Caki2 (cell line): ENCODE measurements around the gene RNF113B. TPM values are rescaled to one million over a fixed set of nuclear protein-coding genes. Genes with fewer than 3 reads are reported as not detected.
A peak's percentile ranks its signal among the peaks of the same experiment; 100 is the strongest.

Experiments used
- DNase-seq: peaks from one replicate; pipeline ENCODE4 v3.0.0-alpha.2; 2015; ENCODE audit warnings: low read depth
- in situ Hi-C: cut with HindIII; loops from 2 replicates; pipeline ENCODE4 v1.10.0; 2016; ENCODE audit warnings: low sequenced_read_pairs, low pct_unique_long_range_greater_than_20kb, mixed read lengths
- total RNA-seq: library from RNA; depleted of rRNA; stranded (reverse); fragments of >200 nt; shearing (Covaris generic); gene quantifications from 2 replicates; pipeline ENCODE4 v1.2.3, GENCODE V29; 2014; ENCODE audit warnings: low replicate concordance; rRNA removed

RNF113B gene
- total RNA-seq: not detected in 2 replicates

DNA sequence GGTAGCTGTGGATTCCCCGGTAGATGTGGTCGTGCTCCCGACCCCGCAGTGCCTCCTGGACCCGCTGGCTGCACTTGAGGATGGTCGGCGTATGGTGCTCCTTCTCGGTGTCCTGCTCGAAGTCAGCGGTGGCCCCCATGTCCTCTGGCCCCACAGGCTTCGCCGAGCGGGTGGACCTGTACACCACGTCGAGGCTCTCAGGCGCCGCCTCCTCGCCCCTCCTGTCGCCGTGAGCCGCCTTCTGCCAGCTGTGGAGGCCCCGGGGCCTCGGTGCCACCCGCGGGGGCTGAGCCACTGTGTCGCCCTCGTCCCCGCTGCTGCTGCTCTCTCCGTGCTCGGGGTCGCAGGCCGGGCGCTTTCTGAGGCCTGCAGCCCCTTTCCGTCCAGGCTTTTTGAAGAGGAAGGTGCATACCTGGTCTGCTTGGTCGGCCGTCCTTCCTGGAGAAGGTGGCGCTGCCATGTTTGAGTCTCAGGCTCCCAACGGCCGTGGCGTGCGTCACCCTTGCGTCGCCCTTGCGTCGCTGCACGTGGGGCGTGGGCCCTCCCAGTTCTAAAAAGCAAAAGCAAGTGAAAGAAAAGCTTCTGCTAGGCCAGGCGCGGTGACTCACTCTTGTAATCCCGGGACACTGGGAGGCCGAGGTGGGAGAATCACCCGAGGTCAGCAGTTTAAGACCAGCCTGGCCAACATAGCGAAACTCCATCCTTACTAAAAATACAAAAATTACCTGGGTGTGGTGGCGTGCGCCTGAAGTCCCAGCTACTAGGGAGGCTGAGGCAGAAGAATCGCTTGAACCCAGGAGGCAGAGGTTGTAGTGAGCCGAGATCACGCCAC lies at the start of gene RNF113B:
Gene RNF113B, minus strand, starts transcription at position 493 of the 832 bp plus-strand sequence. Its CDS starts 33 bp downstream, at position 460.
- in situ Hi-C loops: no loop called here
- no peak for DNase-seq

DNA sequence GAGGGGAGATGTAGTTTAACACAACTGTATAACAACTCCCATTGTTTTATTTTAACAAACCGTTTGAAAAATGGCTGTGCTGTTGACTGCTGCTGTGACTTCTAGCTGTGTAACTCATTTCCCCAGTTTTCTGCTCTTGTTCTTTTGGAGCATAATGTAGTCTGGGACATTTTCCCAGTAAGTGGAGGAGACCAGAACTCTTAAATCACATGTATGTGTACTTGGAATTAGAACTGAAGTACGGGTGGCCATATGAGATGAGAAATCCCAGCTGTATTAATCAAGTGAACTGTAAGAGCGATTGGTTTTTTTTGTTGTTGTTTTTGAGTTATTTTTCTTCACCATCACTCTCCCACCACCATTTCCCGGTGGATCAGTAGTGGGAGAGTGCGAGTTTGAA lies 49.4 kb upstream of the RNF113B start:
- no peak for DNase-seq
- in situ Hi-C loops: no loop called here

DNA sequence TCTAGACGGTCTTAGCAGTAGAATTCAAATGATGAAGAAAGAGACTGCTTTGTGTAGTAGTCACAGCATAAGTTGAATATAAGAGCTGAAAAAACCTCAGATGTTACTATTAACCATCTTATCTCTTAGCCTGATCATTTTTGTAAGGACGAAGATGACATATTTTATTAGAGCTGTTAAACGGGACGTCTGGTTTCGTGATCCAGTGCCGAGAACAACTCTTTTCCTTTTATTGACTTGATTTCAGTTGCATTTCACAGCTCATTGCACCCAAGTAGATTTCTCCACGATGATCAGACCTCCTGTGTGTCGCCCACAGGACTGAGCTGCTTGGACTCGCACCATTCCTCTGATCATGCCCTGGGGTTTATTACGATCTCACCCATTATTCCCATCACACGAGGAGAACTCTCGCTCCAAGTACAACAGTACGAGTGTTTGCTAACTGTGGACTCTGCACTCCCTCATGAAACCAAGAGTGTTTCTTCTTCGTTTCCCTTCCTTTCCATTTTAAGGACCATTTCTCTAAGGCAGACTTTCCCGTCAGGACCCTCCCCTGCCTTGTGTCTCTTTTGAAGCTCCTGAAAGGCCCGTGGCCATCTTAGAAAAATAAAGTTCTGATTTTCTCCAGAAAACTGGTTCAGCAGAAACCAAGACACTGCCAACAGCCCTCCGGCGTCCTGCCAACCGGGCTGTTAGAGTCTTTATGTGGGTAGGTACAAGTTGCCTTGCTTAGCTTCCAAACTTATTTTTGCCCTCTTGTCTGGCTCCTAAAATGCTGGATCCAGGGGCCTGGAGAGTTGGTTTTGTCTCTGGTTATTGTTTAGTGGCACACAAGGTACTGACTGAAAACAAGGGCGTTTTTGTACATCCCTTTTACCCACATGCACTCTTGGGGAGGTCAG lies 48.2 kb upstream of the RNF113B start:
- DNase-seq: no peak
- in situ Hi-C loops: no loop called here

DNA sequence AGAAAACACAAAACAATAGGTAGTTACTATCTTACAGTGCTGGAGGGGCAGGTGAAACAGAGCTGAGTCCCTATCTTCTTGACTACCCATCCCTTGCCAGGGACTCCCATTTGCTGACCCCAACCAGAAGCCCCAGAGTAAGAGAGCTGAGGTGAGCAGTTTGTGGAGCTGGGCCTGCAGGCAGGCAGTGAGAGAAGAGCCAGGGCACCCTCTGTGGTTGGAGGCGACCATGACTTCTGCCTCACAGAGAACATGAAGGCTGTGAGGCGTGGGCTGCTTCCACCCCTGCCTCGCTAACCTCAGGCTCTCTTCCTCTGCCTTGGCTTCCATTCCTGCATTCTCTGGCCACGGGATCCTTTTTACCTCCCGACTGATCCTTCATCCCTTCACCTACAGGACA lies 47.5 kb upstream of the RNF113B start:
- in situ Hi-C loops: no loop called here
- no peak for DNase-seq

DNA sequence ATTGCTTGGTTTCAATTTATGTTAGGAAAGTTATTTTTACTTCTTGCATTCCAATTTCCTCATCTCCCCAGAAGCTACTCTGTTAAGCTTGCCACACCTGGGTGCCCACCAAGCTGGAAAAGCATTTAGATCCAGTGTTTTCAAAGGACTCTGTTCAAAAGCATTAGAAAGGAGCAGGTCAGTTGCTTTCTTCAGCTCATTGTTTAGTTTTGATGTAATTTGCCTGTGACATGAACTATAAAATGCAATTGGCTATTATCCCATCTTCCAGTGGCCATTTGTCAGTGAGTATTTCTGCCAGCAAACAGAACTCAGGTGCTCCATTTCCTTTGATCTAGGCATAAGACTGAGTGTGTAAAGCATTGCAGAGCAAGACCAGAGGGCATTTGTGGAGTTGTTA lies 46.7 kb upstream of the RNF113B start:
- DNase-seq: peak; percentile 69
- in situ Hi-C loops: no loop called here

DNA sequence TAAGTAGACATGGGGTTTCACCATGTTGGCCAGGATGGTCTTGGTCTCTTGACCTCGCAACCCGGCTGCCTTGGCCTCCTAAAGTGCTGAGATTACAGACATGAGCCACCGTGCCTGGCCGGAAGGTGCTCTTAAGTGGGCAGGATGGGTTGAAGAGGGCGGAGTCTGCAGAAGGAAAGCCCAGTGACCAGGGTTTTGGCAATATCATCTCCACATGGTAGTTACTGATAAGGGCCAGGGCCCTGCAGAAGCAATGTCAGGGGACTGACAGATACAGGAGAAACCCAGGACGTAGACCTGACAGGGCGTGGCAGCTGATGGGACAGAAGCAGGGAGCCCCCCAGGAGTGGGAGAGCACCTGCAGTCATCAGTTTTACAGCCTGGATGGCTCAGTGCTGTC lies 45.7 kb upstream of the RNF113B start:
- in situ Hi-C loops: no loop called here

DNA sequence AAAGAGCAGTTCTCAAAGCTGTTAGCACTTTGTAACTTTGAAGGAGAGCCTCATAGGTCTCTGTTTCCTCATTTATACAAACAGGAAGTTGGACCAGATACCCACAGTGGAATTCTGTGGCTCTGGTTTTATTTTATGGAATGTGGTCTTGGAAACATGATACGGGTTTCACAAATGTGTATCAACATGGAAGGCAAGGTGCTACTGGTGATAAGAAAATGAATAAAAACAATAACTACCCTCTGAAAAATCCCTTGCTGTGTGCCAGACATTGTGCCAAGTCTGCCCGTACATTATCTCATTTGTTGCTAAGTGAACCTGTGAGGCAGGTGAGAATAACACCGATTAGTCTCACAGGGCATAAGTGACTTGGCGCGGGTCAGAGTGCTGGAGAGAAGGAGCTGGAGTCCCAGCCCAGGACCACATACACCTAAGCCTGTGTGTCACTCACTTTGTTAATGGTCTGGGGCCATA lies 45.0 kb upstream of the RNF113B start:
- DNase-seq: no peak
- in situ Hi-C loops: no loop called here

More for the DNA sequence above, 45.7 kb upstream of the RNF113B start:
- DNase-seq: no peak

DNA sequence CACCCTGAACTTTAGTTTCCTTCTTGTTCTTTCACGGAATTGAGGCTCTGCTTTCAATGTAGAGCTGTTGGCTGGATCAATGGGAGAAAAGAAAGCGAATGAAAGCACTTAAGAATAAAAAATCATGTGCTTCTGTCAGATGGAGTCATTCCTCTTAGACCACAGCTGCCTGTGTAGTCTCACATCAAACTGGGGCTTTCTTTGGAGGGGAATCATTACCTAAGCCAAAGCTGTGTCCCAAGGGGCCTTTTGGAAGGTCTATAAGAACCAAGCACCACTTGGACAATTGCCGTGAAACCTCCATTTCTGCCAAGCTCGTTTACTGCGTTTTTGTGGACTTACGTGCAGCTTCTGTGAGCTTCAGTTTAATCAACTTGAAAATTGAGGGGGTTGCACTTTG lies 44.2 kb upstream of the RNF113B start:
- in situ Hi-C loops: no loop called here

DNA sequence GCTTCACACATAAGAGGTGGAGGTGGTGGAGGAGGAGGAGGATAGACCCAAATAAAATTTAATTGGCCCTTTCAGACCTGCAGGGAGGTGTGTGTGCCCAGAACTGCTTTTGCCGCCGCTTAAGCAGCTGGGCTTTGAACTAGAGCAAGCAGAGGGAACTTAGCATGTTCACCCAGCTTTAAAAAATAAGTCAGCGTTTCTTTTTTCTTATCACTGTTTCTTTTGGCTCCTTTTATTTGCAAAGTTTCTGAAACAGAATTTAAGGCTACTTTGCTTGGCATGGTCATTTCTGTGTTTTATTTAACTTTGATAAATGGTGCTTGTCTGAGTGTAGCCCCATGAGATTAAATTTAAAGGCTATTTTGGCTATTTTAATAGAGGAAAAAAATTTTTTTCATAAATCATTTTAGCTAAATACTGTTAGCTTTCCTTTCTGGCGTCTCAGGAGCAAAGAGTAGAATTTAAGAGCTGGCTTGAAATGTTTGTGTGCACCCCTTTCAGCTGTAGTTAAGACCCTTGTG lies 43.3 kb upstream of the RNF113B start:
- DNase-seq: no peak
- in situ Hi-C loops: no loop called here

More for the DNA sequence above, 44.2 kb upstream of the RNF113B start:
- DNase-seq: no peak

DNA sequence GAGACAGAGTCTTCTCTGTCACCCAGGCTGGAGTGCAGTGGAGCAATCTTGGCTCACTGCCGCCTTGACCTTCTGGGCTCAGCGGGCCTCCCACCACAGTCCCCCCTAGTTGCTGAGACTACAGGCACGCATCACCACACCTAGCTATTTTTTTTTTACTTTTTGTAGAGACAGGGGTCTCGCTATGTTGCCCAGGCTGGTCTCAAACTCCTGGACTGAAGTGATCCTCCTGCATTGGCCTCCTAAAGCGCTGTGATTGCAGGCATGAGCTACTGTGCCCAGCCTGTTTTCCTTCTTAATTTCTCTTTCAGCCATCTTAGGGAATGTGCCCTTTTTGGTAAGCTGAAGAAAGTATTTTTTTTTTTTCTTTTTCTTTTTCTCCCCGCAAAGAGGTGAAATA lies 42.6 kb upstream of the RNF113B start:
- in situ Hi-C loops: no loop called here
- DNase-seq: no peak

DNA sequence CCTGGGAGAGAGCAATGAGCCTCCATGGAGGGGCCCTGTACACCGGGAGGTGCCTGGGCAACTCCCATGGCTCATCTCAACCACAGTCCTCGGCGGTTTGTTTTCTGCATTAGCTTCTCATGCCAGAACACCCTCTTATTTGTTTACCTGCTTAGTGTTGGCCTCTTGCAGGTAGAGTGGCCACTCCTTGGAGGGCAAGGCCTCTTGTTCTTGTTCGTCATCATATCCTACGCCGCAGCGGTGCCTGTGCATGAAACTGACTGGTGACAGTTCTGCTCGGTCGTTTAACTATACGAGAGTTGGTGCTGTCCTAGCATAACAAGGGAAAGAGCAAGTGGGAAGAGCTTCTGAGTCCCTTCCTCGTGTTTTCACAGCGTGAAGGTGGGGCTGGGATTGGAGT lies 40.5 kb upstream of the RNF113B start:
- in situ Hi-C loops: no loop called here
- no peak for DNase-seq

DNA sequence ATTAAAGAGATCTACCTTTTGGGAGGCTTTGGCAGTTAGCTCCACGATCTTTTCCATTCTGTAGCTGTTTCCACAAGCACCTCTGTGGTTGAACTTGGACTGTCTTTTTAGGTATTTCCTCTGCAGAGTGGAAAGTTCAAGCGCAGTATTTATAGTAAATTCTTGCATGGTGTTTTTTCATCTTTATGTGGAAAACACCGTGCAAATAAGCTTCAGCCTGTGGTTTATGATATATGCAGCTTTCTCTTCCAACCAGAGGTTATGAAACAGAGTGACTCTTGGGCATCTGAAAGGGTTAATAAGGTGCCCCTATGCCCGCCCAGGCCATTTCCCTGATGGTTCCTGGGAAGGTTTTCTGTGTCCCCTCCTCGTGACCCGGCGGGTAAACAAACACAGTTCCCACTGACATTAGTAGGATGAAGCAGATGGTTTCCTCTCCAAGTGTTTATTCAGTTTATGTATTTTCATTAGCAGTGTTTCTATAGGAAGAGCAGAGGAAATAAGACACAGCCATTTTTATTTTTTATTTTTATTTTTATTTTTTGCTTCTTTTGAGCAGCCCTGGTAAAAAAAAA lies 39.7 kb upstream of the RNF113B start:
- in situ Hi-C loops: no loop called here
- no peak for DNase-seq

DNA sequence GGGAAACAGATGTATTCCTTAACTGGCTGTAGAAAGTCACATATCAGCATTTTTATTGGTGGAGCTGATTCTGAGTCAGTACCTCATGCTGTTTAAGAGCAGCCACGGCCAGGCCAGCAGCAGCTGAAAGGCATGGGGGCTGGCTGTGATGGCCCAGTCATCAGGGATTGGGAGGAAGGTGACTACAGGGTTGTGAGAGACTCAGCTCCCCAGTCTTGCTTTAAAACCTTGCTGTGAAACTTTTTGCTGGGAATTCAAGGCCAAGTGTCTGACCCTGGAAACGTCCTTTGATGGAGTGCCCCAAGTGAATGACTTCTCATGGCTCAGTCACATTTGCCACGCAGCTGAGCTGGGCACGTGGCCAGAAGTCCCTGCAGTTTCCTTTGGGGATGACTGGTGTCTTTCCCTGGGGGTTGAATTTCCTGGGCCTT lies 39.1 kb upstream of the RNF113B start:
- in situ Hi-C loops: no loop called here
- DNase-seq: peak; percentile 61

DNA sequence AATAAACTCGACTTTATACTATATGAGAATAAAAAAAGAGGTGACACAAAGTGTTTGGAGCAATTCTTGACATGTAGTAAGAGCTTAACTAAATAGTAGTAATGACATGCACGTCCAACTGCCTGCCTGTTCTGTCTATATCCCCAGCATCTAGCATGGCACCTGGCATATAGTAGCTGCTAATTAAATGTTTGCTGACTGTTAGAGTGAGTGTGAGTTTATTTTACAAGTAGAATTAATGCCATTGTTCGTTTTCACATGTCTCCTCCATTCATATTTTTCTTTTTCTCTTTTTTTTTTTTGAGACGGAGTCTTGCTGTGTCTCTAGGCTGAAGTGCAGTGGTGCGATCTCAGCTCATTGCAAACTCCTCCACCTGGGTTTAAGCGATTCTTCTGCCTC lies 38.4 kb upstream of the RNF113B start:
- DNase-seq: no peak
- in situ Hi-C loops: no loop called here

DNA sequence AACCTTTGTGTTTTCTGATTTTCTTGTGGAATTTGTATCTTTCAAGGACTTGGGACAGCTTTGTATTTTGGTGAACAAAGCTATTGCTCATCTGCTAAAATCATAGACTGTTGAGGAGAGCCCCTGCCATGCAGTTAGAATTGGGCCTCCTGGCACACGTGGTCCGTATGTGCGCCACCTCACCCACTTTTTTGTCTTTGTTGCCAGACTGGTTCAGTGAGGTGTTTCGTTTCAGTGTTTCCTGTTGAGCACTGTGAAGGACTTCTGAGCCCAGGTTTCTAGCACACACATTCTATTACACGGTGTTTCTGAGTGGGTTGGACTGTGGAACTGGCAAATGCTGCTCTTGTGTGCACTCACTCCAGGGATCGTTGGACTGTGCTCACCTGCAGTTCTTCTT lies 37.6 kb upstream of the RNF113B start:
- in situ Hi-C loops: no loop called here
- no peak for DNase-seq

DNA sequence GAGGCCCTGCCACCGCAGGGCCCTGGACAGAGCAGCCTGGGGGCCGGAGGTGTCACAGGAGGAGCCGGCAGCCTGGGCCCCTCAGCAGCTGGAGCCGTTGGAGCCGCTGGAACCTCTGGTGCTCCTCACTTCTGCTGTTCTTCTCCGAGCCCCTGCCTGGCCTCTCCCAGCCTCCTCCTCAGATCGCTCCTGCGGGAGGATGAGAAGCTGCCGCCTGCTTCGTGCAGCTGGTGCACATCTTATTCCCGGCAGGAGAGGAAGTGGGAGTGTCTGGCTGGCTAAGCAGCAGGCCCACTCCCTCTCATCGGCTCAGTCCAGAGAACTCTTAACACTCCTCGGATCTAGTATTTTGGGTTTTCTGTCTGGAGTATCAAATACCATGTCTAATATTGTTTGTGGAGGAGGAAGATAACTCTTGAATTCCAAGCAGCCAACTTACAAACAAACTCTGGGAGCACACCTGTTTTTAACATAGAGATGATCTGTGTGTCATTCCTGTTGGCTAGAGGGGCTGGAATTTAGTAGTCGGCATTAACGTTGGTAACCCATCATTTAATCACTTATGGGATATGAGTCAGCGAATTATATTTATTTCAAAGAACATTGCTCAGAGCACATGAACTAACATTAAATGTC lies 37.1 kb upstream of the RNF113B start:
- in situ Hi-C loops: no loop called here
- DNase-seq: no peak

DNA sequence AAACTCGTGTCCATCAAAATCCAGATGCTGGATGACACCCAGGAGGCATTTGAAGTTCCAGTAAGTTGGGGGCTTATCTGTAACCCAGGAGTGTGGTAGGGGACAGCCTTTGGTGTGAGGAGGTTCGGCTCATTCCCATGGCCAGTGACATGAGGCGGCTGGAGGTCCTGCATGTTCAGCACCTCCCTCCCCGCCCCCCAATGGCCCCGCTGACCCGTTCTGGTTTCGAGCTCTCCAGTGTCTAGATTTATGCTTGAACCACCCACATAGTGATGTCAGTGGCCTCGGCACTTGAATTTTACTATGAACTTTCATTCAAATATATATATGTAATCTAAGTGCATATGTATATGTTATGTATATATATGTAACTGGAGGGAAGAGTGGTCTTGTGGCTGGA lies 36.3 kb upstream of the RNF113B start:
- in situ Hi-C loops: no loop called here
- DNase-seq: no peak

DNA sequence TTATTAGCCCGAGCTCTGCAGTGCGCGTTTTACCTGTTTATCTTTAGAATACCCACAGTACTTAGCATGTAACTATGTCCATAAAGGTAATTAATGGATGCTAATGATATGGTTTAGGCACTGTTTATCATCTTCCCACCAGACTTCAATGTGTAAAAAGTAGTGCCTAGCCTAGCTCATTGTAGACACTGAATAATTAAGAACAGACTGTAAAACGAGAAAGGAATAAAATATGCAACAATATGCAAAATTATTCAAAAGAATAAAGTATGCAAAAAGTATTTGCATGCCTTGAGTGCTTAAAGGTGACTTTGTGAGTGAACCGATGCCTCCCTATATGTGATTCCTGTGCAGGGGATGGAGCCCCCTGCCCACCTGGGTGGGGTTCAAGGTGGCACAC lies 35.7 kb upstream of the RNF113B start:
- in situ Hi-C loops: no loop called here
- DNase-seq: no peak
